H9 (cell line): ENCODE data around the gene MFRP. TPM values are rescaled to one million over a fixed set of nuclear protein-coding genes. Genes with fewer than 3 reads are reported as not detected.

Experiments
- DNase-seq: peaks from one replicate; pipeline ENCODE4 v3.0.0-alpha.2; 2017
- H2AFZ ChIP-seq: one replicate; pipeline ENCODE4 v1.6.1; 2013; ENCODE audit warnings: mild to moderate bottlenecking, low read length, control low read depth, moderate library complexity
- H2AK5ac ChIP-seq: 2 replicates; pipeline ENCODE4 v1.6.1; 2013; ENCODE audit warnings: low read length, control low read depth, mixed read lengths; ENCODE audit not compliant: insufficient read length
- H2BK120ac ChIP-seq: one replicate; pipeline ENCODE4 v1.6.1; 2013; ENCODE audit warnings: low read depth, mild to moderate bottlenecking, low read length, control low read depth, inconsistent platforms; ENCODE audit not compliant: poor library complexity, severe bottlenecking
- H2BK12ac ChIP-seq: 2 replicates; pipeline ENCODE4 v1.6.1; 2013; ENCODE audit warnings: low read length, control low read depth, mixed read lengths, low read depth; ENCODE audit not compliant: insufficient read length
- H2BK15ac ChIP-seq: 2 replicates; pipeline ENCODE4 v1.6.1; 2013; ENCODE audit warnings: low read depth, low read length, control low read depth
- H2BK20ac ChIP-seq: one replicate; pipeline ENCODE4 v1.6.1; 2013; ENCODE audit warnings: low read depth, mild to moderate bottlenecking, low read length, control low read depth, inconsistent platforms; ENCODE audit not compliant: poor library complexity, severe bottlenecking
- H2BK5ac ChIP-seq: 2 replicates; pipeline ENCODE4 v1.6.1; 2013; ENCODE audit warnings: low read length, control low read depth, mixed read lengths; ENCODE audit not compliant: insufficient read length
- H3K14ac ChIP-seq: 2 replicates; pipeline ENCODE4 v1.6.1; 2013; ENCODE audit warnings: low read length, control low read depth; ENCODE audit not compliant: insufficient read depth
- H3K18ac ChIP-seq: 2 replicates; pipeline ENCODE4 v1.6.1; 2013; ENCODE audit warnings: low read depth, mild to moderate bottlenecking, mixed read lengths, low read length, control low read depth; ENCODE audit not compliant: insufficient read length
- H3K23ac ChIP-seq: 2 replicates; pipeline ENCODE4 v1.6.1; 2013; ENCODE audit warnings: low read length, control low read depth, mixed read lengths, low read depth; ENCODE audit not compliant: insufficient read length
- H3K23me2 ChIP-seq: 2 replicates; pipeline ENCODE4 v1.6.1; 2013; ENCODE audit warnings: low read depth, mild to moderate bottlenecking, mixed read lengths, low read length, control low read depth; ENCODE audit not compliant: insufficient read length, poor library complexity, severe bottlenecking
- H3K27ac ChIP-seq: 2 replicates; pipeline ENCODE4 v1.5.1; 2013; ENCODE audit warnings: low read length, control low read depth, mixed read lengths, low read depth; ENCODE audit not compliant: insufficient read length
- H3K27me3 ChIP-seq: 2 replicates; pipeline ENCODE4 v1.6.1; 2013; ENCODE audit warnings: low read length, control low read depth, inconsistent platforms; ENCODE audit not compliant: insufficient read depth
- H3K4ac ChIP-seq: 2 replicates; pipeline ENCODE4 v1.6.1; 2013; ENCODE audit warnings: low read depth, mild to moderate bottlenecking, control low read depth, inconsistent platforms, low read length, moderate library complexity
- H3K4me1 ChIP-seq: 2 replicates; pipeline ENCODE4 v1.6.1; 2013; ENCODE audit warnings: low read length, control low read depth, inconsistent platforms; ENCODE audit not compliant: insufficient read depth
- H3K4me2 ChIP-seq: 2 replicates; pipeline ENCODE4 v1.6.1; 2013; ENCODE audit warnings: low read length, control low read depth, mixed read lengths; ENCODE audit not compliant: insufficient read length, insufficient read depth
- H3K56ac ChIP-seq: 2 replicates; pipeline ENCODE4 v1.6.1; 2013; ENCODE audit warnings: low read depth, mild to moderate bottlenecking, mixed read lengths, low read length, control low read depth; ENCODE audit not compliant: insufficient read length
- H3K79me1 ChIP-seq: 2 replicates; pipeline ENCODE4 v1.6.1; 2013; ENCODE audit warnings: low read depth, mild to moderate bottlenecking, moderate library complexity, low read length, control low read depth, inconsistent platforms; ENCODE audit not compliant: insufficient read depth, poor library complexity, severe bottlenecking
- H3K79me2 ChIP-seq: 2 replicates; pipeline ENCODE4 v1.6.1; 2013; ENCODE audit warnings: low read length, control low read depth, inconsistent platforms; ENCODE audit not compliant: insufficient read depth
- H3K9ac ChIP-seq: 2 replicates; pipeline ENCODE4 v1.6.1; 2013; ENCODE audit warnings: low read length, control low read depth, mixed read lengths; ENCODE audit not compliant: insufficient read length; ENCODE audit errors: extremely low read depth
- H3K9me3 ChIP-seq: one replicate; pipeline ENCODE4 v1.6.1; 2013; ENCODE audit warnings: low read depth, low read length, inconsistent platforms; ENCODE audit not compliant: control insufficient read depth
- H3T11ph ChIP-seq: one replicate; pipeline ENCODE4 v1.6.1; 2013; ENCODE audit warnings: mild to moderate bottlenecking, low read length, control low read depth, inconsistent platforms
- H4K20me1 ChIP-seq: one replicate; pipeline ENCODE4 v1.6.1; 2013; ENCODE audit not compliant: control insufficient read depth, insufficient read length, insufficient read depth
- H4K5ac ChIP-seq: 2 replicates; pipeline ENCODE4 v1.6.1; 2013; ENCODE audit warnings: low read depth, mild to moderate bottlenecking, mixed read lengths, low read length, control low read depth; ENCODE audit not compliant: insufficient read length
- H4K8ac ChIP-seq: replicated peaks from 2 replicates; pipeline ENCODE4 v1.6.1; 2013; ENCODE audit warnings: low read length, control low read depth, mixed read lengths, low read depth; ENCODE audit not compliant: insufficient read length
- H4K91ac ChIP-seq: 2 replicates; pipeline ENCODE4 v1.6.1; 2013; ENCODE audit warnings: low read depth, mild to moderate bottlenecking, moderate library complexity, mixed read lengths, low read length, control low read depth; ENCODE audit not compliant: insufficient read length
- H3K27ac Mint-ChIP-seq, 3 experiments: 2 replicates in 2 of 3; 3 replicates in 1 of 3; pipeline ENCODE4 v1.8.0; 2020 to 2021; ENCODE audit warnings: mixed read lengths in 3 of 3, mild to moderate bottlenecking in 1 of 3, moderate library complexity in 1 of 3
- H3K27me3 Mint-ChIP-seq: 2 replicates; pipeline ENCODE4 v1.8.0; 2021; ENCODE audit warnings: low read depth, mild to moderate bottlenecking, moderate library complexity, mixed read lengths
- H3K36me3 Mint-ChIP-seq, 3 experiments: 2 replicates in 2 of 3; 3 replicates in 1 of 3; pipeline ENCODE4 v1.8.0; 2020 to 2021; ENCODE audit warnings: low read depth in 3 of 3, mixed read lengths in 3 of 3; ENCODE audit not compliant: insufficient read depth in 1 of 3
- H3K4me1 Mint-ChIP-seq, 2 experiments: 2 replicates each; pipeline ENCODE4 v1.8.0; 2020; ENCODE audit warnings: mixed read lengths in 2 of 2
- H3K4me3 Mint-ChIP-seq, 2 experiments: 2 replicates in 1 of 2; 3 replicates in 1 of 2; pipeline ENCODE4 v1.8.0; 2020 to 2021; ENCODE audit warnings: mild to moderate bottlenecking in 2 of 2, mixed read lengths in 2 of 2, moderate library complexity in 1 of 2
- H3K9me3 Mint-ChIP-seq, 2 experiments: 2 replicates in 1 of 2; 3 replicates in 1 of 2; pipeline ENCODE4 v1.8.0; 2020; ENCODE audit warnings: mild to moderate bottlenecking in 2 of 2, mixed read lengths in 2 of 2, moderate library complexity in 1 of 2
- CTCF ChIP-seq: fragments of 200-600 bp; sonication (generic); conservative IDR thresholded peaks from 3 replicates; pipeline ENCODE4 v1.8.0; 2021; ENCODE audit warnings: antibody characterized with exemption, mild to moderate bottlenecking
- WGBS: extraction: QIAGEN DNeasy Blood & Tissue Kit; methylation state at CpG from one replicate; pipeline ENCODE4 v1.1.7; 2013; ENCODE audit warnings: missing lambda C conversion rate, low lambda C conversion rate, mixed read lengths; ENCODE audit not compliant: insufficient read length; ENCODE audit errors: extremely low coverage; 5-methylcytosine and 5-hydroxymethylcytosine counted together
- total RNA-seq: library from RNA; stranded (reverse); gene quantifications from 2 replicates; pipeline ENCODE4 v1.2.1, GENCODE V29; 2021

MFRP gene
- total RNA-seq, 1 experiment from 2014 or later, result not detected

GRCh38 chr11:119332111-119332765 lies 14.3 kb downstream of the MFRP start:
- H3K27ac Mint-ChIP-seq, result peak overlapping the region in 1 of 3 experiments; percentile 93; a peak in 3 of 7 replicates
- Histone ChIP-seq H2BK120ac (no peak overlapping the region), H3K27me3 (no peaks in the 10 kb centered on the region), H2AFZ (no peak overlapping the region), H2BK15ac (no peak overlapping the region), H3K79me1 (peaks cover 9% of the 10 kb centered on the region), H4K8ac (no peak overlapping the region), H3K14ac (no peak overlapping the region), H3T11ph (no peak overlapping the region), H3K56ac (no peak overlapping the region), H2AK5ac (no peak overlapping the region), H3K23ac (no peak overlapping the region), H4K91ac (no peak overlapping the region), H4K20me1 (no peaks in the 10 kb centered on the region), H3K9me3 (no peaks in the 10 kb centered on the region), H4K5ac (no peak overlapping the region), H3K23me2 (peaks cover 9% of the 10 kb centered on the region), H2BK20ac (no peak overlapping the region), H3K9ac (no peak overlapping the region), H2BK5ac (no peak overlapping the region), H3K4me2 (no peak overlapping the region), H3K27ac (no peak overlapping the region), H3K79me2 (peaks cover 13% of the 10 kb centered on the region; the same call in 1 of the 2 replicates), H3K18ac (no peak overlapping the region), H3K4ac (no peak overlapping the region), H3K4me1 (no peaks in the 10 kb centered on the region; the same call in 1 of the 2 replicates), H2BK12ac (no peak overlapping the region)
- H3K9me3 Mint-ChIP-seq, result no peaks in the 10 kb centered on the region; a peak in 1 of 5 replicates
- TF ChIP-seq CTCF, result no peak
- no peaks in the 10 kb centered on the region; the same call in 1 of the 2 replicates for H3K27me3 Mint-ChIP-seq
- no peak for DNase-seq
- no CpG with 5 or more reads among the region's 4 CpGs for WGBS
- peaks cover 28 to 51% of the 10 kb centered on the region in 2 experiments for H3K4me1 Mint-ChIP-seq
- peaks cover 13 to 17% (median 15%) of the 10 kb centered on the region in 3 experiments for H3K36me3 Mint-ChIP-seq
- H3K4me3 Mint-ChIP-seq, result no peak overlapping the region; a peak in 1 of 5 replicates
